Panc1 (cell line): Measurements from ENCODE around the gene ST8SIA1. TPM values are rescaled to one million over a fixed set of nuclear protein-coding genes. Genes with fewer than 3 reads are reported as not detected.

Experiments used
- ATAC-seq: fragments of 200-7000 bp; cut with Tn5 transposase; 2 replicates; pipeline ENCODE4 v1.9.1; 2020; ENCODE audit warnings: mild to moderate bottlenecking, moderate library complexity
- BruUV-seq: library from RNA; stranded (reverse); fragments of 400-500 nt; replicated peaks from 2 replicates; lab custom pipeline; 2021; lab: Mats Ljungman, UMichigan
- CTCF ChIA-PET: fragments of 300-600 bp; sonication (Branson Sonifier 250); formaldehyde crosslinking; loops from one replicate; lab custom pipeline; 2022; ENCODE audit warnings: antibody characterized with exemption; lab: Charles Lee
- POLR2A ChIA-PET: fragments of 300-600 bp; sonication (Branson Sonifier 250); formaldehyde crosslinking; loops from one replicate; lab custom pipeline; 2022; ENCODE audit warnings: antibody characterized with exemption; lab: Charles Lee
- DNase-seq: peaks from one replicate; pipeline ENCODE4 v3.0.0-alpha.2; 2010; ENCODE audit warnings: low read depth, low spot score
- H3K27ac ChIP-seq: 2 replicates; pipeline ENCODE4 v1.5.1; 2011; ENCODE audit warnings: mild to moderate bottlenecking, low read length, inconsistent platforms
- H3K27me3 ChIP-seq: fragments of 200-500 bp; sonication (Bioruptor generic); 2 replicates; pipeline ENCODE4 v1.6.0; 2014; ENCODE audit warnings: low read length, inconsistent platforms; ENCODE audit not compliant: control insufficient read depth, insufficient read depth
- H3K36me3 ChIP-seq: fragments of 200-500 bp; sonication (Bioruptor generic); 2 replicates; pipeline ENCODE4 v1.5.1; 2014; ENCODE audit warnings: inconsistent platforms, mild to moderate bottlenecking, low read length, moderate library complexity; ENCODE audit not compliant: control insufficient read depth, insufficient read depth
- H3K4me1 ChIP-seq: 2 replicates; pipeline ENCODE4 v1.5.1; 2011; ENCODE audit warnings: inconsistent platforms, mild to moderate bottlenecking, low read length, moderate library complexity; ENCODE audit not compliant: control insufficient read depth, insufficient read depth
- H3K4me3 ChIP-seq, 2 experiments: 2 replicates each; pipeline ENCODE4 v1.5.1; 2011 to 2012; ENCODE audit warnings: low read depth in 2 of 2, low read length in 2 of 2, mild to moderate bottlenecking in 2 of 2, inconsistent platforms in 1 of 2, moderate library complexity in 1 of 2
- H3K9me3 ChIP-seq: fragments of 200-500 bp; sonication (Bioruptor generic); 2 replicates; pipeline ENCODE4 v1.5.1; 2014; ENCODE audit warnings: low read depth, mild to moderate bottlenecking, inconsistent platforms, low read length, moderate library complexity; ENCODE audit not compliant: control insufficient read depth, insufficient read depth
- POLR2AphosphoS5 ChIP-seq: IDR thresholded peaks from 2 replicates; pipeline ENCODE4 v1.6.1; 2012; ENCODE audit warnings: mild to moderate bottlenecking, low read depth, low read length, moderate library complexity
- SIN3A ChIP-seq: IDR thresholded peaks from 2 replicates; pipeline ENCODE4 v1.6.1; 2012; ENCODE audit warnings: low read depth, mild to moderate bottlenecking, low read length, moderate library complexity, borderline replicate concordance; ENCODE audit not compliant: insufficient read depth
- TCF7L2 ChIP-seq: IDR thresholded peaks from 2 replicates; pipeline ENCODE4 v1.6.1; 2011; ENCODE audit warnings: mild to moderate bottlenecking, low read depth, low read length, inconsistent platforms
- in situ Hi-C: cut with HindIII; loops from 2 replicates; pipeline ENCODE4 v1.10.0; 2016; ENCODE audit warnings: low sequenced_read_pairs, low pct_unique_long_range_greater_than_20kb
- intact Hi-C: fragments of 100-400 bp; cut with micrococcal nuclease; formaldehyde crosslinking; loops from one replicate; pipeline ENCODE4 v1.10.0; 2022; ENCODE audit not compliant: unreplicated experiment
- total RNA-seq: library from RNA; stranded (reverse); gene quantifications from one replicate; pipeline ENCODE4 v1.2.1, GENCODE V29; 2021; ENCODE audit not compliant: unreplicated experiment
- TF ChIP-seq, protein P1 (sequence below), 2 experiments: IDR thresholded peaks; 2 replicates each; pipeline ENCODE4 v1.6.1; 2011 to 2012; ENCODE audit warnings: low read depth in 2 of 2, control low read depth in 1 of 2, low read length in 1 of 2, mild to moderate bottlenecking in 1 of 2, moderate library complexity in 1 of 2; ENCODE audit not compliant: insufficient read depth in 1 of 2
- TF ChIP-seq, protein P2 (sequence below): fragments of 450-650 bp; IDR thresholded peaks from 2 replicates; pipeline ENCODE4 v1.5.1; 2017; ENCODE audit warnings: mild to moderate bottlenecking

Gene ST8SIA1
- total RNA-seq, 1 experiment from 2014 or later, result 0.13 TPM

- no TSS peak for BruUV-seq
- H3K4me1 ChIP-seq, result no peaks in the 10 kb centered on the region
- H3K36me3 ChIP-seq, result no peaks in the 10 kb centered on the region
- DNase-seq (no peak), ATAC-seq (no peak)
- TF ChIP-seq POLR2AphosphoS5, result no peak
- TF ChIP-seq SIN3A, result no peak
- TF ChIP-seq, protein P1, sequence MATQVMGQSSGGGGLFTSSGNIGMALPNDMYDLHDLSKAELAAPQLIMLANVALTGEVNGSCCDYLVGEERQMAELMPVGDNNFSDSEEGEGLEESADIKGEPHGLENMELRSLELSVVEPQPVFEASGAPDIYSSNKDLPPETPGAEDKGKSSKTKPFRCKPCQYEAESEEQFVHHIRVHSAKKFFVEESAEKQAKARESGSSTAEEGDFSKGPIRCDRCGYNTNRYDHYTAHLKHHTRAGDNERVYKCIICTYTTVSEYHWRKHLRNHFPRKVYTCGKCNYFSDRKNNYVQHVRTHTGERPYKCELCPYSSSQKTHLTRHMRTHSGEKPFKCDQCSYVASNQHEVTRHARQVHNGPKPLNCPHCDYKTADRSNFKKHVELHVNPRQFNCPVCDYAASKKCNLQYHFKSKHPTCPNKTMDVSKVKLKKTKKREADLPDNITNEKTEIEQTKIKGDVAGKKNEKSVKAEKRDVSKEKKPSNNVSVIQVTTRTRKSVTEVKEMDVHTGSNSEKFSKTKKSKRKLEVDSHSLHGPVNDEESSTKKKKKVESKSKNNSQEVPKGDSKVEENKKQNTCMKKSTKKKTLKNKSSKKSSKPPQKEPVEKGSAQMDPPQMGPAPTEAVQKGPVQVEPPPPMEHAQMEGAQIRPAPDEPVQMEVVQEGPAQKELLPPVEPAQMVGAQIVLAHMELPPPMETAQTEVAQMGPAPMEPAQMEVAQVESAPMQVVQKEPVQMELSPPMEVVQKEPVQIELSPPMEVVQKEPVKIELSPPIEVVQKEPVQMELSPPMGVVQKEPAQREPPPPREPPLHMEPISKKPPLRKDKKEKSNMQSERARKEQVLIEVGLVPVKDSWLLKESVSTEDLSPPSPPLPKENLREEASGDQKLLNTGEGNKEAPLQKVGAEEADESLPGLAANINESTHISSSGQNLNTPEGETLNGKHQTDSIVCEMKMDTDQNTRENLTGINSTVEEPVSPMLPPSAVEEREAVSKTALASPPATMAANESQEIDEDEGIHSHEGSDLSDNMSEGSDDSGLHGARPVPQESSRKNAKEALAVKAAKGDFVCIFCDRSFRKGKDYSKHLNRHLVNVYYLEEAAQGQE (IDR thresholded peaks at IDR 0.05; ENCODE audit: insufficient read depth in 1 of 2, low read depth in 2 of 2, low read length in 1 of 2), result no peak
- no peak for TF ChIP-seq TCF7L2
- TF ChIP-seq, protein P2, sequence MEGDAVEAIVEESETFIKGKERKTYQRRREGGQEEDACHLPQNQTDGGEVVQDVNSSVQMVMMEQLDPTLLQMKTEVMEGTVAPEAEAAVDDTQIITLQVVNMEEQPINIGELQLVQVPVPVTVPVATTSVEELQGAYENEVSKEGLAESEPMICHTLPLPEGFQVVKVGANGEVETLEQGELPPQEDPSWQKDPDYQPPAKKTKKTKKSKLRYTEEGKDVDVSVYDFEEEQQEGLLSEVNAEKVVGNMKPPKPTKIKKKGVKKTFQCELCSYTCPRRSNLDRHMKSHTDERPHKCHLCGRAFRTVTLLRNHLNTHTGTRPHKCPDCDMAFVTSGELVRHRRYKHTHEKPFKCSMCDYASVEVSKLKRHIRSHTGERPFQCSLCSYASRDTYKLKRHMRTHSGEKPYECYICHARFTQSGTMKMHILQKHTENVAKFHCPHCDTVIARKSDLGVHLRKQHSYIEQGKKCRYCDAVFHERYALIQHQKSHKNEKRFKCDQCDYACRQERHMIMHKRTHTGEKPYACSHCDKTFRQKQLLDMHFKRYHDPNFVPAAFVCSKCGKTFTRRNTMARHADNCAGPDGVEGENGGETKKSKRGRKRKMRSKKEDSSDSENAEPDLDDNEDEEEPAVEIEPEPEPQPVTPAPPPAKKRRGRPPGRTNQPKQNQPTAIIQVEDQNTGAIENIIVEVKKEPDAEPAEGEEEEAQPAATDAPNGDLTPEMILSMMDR, result no peak
- intact Hi-C loops, result no loop called here
- no peak overlapping the region for H3K4me3 ChIP-seq
- H3K9me3 ChIP-seq, result no peaks in the 10 kb centered on the region
- ChIA-PET CTCF (no interaction called here), POLR2A (interaction anchor here (0.6 kb wide), 1 partner anchor 113 kb away, joined by 3 read pairs; no protein-coding TSS in a partner anchor)
- in situ Hi-C loops, result no loop called here
- H3K27ac ChIP-seq, result no peak overlapping the region
- no peaks in the 10 kb centered on the region for H3K27me3 ChIP-seq
These were observed 47.4 kb downstream of the ST8SIA1 start for GRCh38 chr12:22287101-22287500.

DNA sequence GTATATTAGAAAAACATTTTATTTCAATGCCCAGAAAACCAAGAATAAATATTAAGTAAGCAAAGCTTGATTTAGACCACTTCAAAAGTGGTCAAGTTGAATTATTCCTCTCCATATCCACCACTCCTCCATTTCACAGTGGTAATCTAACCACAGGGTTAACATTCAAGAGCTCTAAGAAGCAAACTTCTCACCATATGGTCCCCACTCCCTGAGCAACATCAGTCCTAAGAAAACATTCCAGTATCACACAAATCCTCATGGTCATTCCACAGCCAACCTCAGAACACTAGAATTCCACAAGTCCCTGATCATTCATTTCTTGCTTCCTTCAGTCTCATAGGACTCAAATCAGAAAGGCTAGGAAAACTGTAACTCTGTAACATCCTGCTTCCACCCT lies 47.9 kb downstream of the ST8SIA1 start:
- intact Hi-C loops, result no loop called here
- H3K4me3 ChIP-seq, result no peak overlapping the region
- in situ Hi-C loops, result no loop called here
- TF ChIP-seq POLR2AphosphoS5, result no peak
- TF ChIP-seq, protein P2, result no peak
- TF ChIP-seq, protein P1 (IDR thresholded peaks at IDR 0.05; ENCODE audit: insufficient read depth in 1 of 2, low read depth in 2 of 2, low read length in 1 of 2), result no peak
- TF ChIP-seq TCF7L2, result no peak
- TF ChIP-seq SIN3A, result no peak
- ATAC-seq (no peak), DNase-seq (no peak)
- no TSS peak for BruUV-seq
- H3K4me1 ChIP-seq, result no peaks in the 10 kb centered on the region
- H3K27ac ChIP-seq, result no peak overlapping the region
- POLR2A ChIA-PET, result interaction anchor here (0.6 kb wide), 1 partner anchor 113 kb away, joined by 3 read pairs; no protein-coding TSS in a partner anchor
- no peaks in the 10 kb centered on the region for H3K27me3 ChIP-seq
- no peaks in the 10 kb centered on the region for H3K9me3 ChIP-seq
- CTCF ChIA-PET, result no interaction called here
- no peaks in the 10 kb centered on the region for H3K36me3 ChIP-seq
